Kasumi-1 (cell line): ENCODE data around the gene CH25H.
"Not testable (repeated sequence)": the region's sequence is repeated elsewhere in the genome, so short reads cannot be mapped to it uniquely, and the experiment has no call there.

Experiments
- DNase-seq, 2 experiments: peaks; one replicate each; lab custom pipeline; 2025; lab: John Stamatoyannopoulos, UW

The CH25H gene, protein sequence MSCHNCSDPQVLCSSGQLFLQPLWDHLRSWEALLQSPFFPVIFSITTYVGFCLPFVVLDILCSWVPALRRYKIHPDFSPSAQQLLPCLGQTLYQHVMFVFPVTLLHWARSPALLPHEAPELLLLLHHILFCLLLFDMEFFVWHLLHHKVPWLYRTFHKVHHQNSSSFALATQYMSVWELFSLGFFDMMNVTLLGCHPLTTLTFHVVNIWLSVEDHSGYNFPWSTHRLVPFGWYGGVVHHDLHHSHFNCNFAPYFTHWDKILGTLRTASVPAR

GRCh38 chr10:89207181-89207800, at the start of gene CH25H:
TSS of gene CH25H (minus strand) at chr10:89207317. CDS start at chr10:89207292, 25 bp downstream.
- DNase-seq = peak; percentile 30 to 61

DNA sequence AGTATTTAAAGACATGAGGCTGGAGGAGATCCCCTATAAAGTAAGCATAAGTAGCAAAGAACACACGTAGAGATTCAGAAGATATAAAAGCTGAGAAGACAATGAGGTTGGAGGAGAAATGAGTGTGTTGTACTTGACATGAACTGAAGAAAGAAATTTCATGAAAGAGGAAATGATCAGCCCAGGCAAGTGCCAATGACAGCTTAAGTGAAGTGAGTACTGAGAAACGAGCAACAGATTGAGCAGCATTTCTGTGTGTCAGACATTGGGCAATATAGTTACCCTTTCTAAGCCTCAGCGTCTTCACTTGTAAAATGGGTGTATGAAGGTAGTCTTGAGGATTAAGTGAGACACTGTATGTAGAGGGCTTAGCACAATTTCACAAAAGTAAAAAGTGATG, 49.2 kb upstream of the CH25H start:
- DNase-seq = no peak

- DNase-seq = no peak
These were observed 48.7 kb upstream of the CH25H start for GRCh38 chr10:89255793-89256192.

- not testable (repeated sequence) for DNase-seq
These were observed 48.0 kb upstream of the CH25H start for GRCh38 chr10:89255091-89255579.

DNA sequence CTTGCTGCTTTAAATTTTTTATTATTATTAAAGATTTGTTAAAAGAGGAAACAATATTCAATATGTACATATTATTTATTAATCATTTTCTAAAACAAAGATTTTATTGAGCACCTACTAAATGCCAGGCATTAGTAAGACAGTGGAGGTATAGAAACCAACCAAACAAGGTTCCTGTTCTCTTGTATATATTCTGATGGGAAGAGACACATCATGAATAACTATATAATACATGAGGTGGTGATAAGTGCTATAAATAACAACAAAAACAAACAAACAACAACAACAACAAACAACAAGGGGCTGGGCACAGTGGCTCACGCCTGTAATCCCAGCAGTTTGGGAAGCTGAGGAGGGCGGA, 45.1 kb upstream of the CH25H start:
- no peak for DNase-seq

GRCh38 chr10:89251409-89252224, 44.5 kb upstream of the CH25H start, which contains the start of gene LIPA:
TSS of gene LIPA (minus strand) at chr10:89251775. CDS start at chr10:89247648, 4,127 bp downstream.
- DNase-seq = peak; percentile 100

DNA sequence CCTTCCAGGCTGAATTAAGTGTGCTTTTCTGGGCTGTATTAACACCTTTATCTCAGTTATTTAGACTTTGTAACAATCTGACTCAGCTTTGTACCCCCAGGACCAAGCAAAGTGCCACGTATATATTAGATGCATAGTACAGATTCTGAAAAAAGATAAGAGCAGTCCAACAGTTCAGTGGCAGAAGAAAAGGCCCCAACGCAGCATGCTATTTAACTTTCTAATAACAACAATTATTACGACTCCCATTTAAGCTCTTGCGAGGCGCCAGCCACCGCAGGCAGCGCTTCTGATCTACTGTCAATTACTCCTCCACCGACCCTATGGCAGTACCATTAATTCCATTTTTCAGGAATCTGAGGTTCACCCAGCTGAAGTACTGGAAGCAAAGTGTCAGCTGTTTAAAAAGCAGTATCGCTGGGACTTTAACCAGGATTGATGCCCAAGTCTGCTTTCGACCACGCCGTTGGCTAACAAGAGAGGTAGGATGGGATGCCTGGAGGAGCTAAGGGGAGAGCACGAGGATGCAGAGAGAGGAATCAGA, 43.8 kb upstream of the CH25H start:
- peak in 1 of 2 experiments; percentile 30 for DNase-seq

GRCh38 chr10:89248990-89249389, 41.9 kb upstream of the CH25H start:
- DNase-seq = no peak

DNA sequence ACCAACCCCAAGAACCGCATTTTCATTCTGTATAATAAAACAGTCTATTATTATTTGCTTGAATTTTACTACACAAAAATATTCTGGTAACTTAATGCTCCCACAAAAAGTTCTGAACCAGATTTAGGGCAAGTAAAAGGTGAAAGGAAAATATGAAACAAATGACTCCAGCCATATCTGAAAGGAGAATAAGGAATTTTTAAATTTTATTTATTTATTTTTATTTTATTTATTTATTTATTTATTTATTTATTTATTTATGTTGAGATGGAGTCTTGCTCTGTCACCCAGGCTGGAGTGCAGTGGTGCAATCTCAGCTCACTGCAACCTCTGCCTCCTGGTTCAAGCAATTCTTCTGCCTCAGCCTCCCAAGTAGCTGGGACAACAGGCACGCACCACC, 40.5 kb upstream of the CH25H start:
- not testable (repeated sequence) for DNase-seq

DNA sequence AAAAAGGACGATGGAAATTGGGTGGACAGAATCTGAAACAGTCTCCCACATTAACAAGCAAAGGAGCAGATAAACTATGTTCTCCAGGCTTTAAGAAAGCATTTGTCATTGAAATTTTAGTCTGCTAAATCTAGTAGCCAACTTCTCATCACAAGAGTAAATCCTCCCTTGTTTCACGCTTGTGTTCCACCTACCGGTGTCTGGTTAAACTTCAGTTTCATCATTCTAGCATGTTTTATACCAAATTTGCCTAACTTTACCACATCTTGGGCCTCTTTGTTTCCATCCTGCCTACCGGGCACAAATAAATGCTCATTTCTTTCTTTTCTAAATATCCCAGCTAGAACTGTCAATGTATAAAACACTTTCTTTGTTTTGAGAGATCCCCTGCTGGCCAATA, 38.7 kb upstream of the CH25H start:
- DNase-seq = no peak

DNA sequence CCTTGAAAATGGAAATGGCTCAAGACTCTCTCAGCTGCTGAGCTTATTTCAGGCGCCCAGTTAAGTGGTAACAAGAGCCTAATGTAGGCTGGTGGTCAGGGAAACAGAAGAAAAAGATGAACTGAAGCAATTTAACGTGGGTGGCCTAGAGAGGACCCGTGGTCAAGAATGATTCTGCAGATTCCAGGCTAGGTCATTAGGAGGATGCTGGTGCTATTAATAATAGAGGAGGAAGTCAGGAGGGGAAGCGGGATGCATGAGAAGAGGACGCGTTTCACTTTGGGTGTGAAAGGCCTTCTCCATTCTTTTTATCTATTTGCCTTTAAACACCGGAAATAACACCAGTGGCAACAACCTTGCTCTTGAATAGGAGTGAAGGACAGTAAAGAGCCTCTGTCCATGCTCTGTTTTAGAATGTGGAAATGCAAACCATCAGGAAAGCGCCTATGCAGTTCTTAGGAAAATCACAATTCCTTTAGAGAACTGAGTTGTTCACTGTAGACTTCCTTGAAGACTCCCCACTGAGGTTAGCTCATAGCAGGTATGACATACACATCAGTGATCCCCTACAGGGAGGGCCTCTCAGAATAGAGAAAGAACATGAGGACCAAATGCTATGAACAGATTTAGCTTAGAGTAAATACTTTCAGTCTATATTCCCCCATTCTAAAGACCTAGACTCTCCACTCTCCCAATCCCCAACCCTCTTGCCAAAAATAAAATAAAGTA, 35.9 kb upstream of the CH25H start:
- no peak for DNase-seq

DNA sequence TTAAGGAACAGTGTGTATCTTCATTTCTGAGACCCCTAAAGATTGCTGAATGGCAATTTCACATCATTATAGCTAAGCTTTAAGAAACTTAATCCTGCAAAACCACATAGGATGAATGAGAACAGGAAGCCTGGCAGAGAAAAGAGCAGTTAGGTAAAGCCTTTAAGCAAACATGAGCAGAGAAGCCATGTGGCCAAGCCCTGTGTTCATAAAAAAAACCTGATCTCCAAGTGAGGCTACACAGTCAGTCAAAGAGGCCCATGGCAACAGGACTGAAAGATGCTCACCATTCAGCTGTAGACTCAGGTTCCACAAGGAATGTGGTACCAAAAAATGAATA, 35.2 kb upstream of the CH25H start:
- peak; percentile 23 to 25 for DNase-seq

- no peak for DNase-seq
These were observed 34.6 kb upstream of the CH25H start for GRCh38 chr10:89241486-89242344.

GRCh38 chr10:89241026-89241425, 33.9 kb upstream of the CH25H start:
- no peak for DNase-seq

GRCh38 chr10:89240519-89240918, 33.4 kb upstream of the CH25H start:
- DNase-seq = no peak

- DNase-seq = no peak
These were observed 32.0 kb upstream of the CH25H start for GRCh38 chr10:89238956-89239644.

GRCh38 chr10:89237849-89238248, 30.7 kb upstream of the CH25H start:
- DNase-seq = no peak

DNA sequence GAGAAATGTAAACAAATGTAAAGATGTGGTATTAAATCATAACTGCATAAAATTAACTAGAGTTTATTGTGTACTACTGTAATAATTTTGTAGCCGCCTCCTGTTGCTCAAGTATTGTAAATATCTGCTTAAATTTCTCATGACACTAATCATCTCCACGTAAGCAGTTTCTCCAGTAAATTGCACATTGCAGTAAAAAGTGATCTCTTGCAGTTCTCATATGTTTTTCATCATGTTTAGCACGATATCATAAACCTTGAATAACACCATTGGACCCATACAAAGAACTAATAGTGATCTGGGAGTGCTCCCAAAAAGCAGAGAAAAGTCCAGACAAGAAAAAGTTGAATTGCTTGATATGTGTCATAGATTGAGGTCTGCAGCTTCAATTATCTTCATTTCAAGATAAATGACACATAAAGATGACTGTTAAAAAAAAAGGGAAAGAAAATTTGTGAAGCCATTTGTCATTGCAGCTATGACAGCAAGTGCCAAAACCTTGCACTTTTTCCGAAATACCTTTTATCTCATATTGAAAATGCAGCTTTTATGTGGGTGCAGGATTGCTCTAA, 29.2 kb upstream of the CH25H start:
- no peak for DNase-seq

GRCh38 chr10:89235073-89235798, 28.1 kb upstream of the CH25H start:
- no peak for DNase-seq
